Epithelial cell of esophagus (primary cell): ENCODE data around the gene GRIN2A.

Source experiments
- DNase-seq: peaks from one replicate; pipeline ENCODE4 v3.0.0; 2010; ENCODE audit warnings: low read depth
- H3K4me3 ChIP-seq: 2 replicates; pipeline ENCODE4 v1.5.1; 2011; ENCODE audit warnings: mild to moderate bottlenecking, low read length, control low read depth
- CTCF ChIP-seq: IDR thresholded peaks from 2 replicates; pipeline ENCODE4 v1.5.1; 2011; ENCODE audit warnings: low read depth, mild to moderate bottlenecking, low read length, control low read depth, inconsistent platforms; ENCODE audit not compliant: insufficient read depth; ENCODE audit errors: missing control alignments

The GRIN2A gene

GRCh38 chr16:9870962-9871361 lies 311.3 kb downstream of the GRIN2A start:
- no peak overlapping the region for H3K4me3 ChIP-seq
- DNase-seq = peak; percentile 41
- TF ChIP-seq CTCF = no peak

GRCh38 chr16:9869776-9870175 lies 312.5 kb downstream of the GRIN2A start:
- DNase-seq = no peak
- H3K4me3 ChIP-seq = no peak overlapping the region
- no peak for TF ChIP-seq CTCF

- H3K4me3 ChIP-seq = no peak overlapping the region
- DNase-seq = peak; percentile 39
- TF ChIP-seq CTCF = no peak
These were observed 313.6 kb downstream of the GRIN2A start for GRCh38 chr16:9868606-9869149.

GRCh38 chr16:9867176-9867575 lies 315.1 kb downstream of the GRIN2A start:
- no peak for TF ChIP-seq CTCF
- no peak for DNase-seq
- H3K4me3 ChIP-seq = no peak overlapping the region

- DNase-seq = no peak
- no peak overlapping the region for H3K4me3 ChIP-seq
- TF ChIP-seq CTCF = no peak
These were observed 317.8 kb downstream of the GRIN2A start for GRCh38 chr16:9864461-9864860.

GRCh38 chr16:9862327-9862726 lies 319.9 kb downstream of the GRIN2A start:
- no peak for TF ChIP-seq CTCF
- no peak for DNase-seq

GRCh38 chr16:9860876-9861275 lies 321.4 kb downstream of the GRIN2A start:
- DNase-seq = peak; percentile 7
- TF ChIP-seq CTCF = no peak

More at GRCh38 chr16:9862327-9862726, 319.9 kb downstream of the GRIN2A start:
- H3K4me3 ChIP-seq = no peak overlapping the region

More at GRCh38 chr16:9860876-9861275, 321.4 kb downstream of the GRIN2A start:
- no peak overlapping the region for H3K4me3 ChIP-seq
